Osteoblast (primary cell): ENCODE measurements around the gene KCND2. TPM values are rescaled to one million over a fixed set of nuclear protein-coding genes. Genes with fewer than 3 reads are reported as not detected.

Experiments
- DNase-seq: peaks from one replicate; pipeline ENCODE4 v3.0.0; 2011; ENCODE audit warnings: low spot score, mixed read lengths; ENCODE audit not compliant: insufficient read length; ENCODE audit errors: missing footprints
- H2AFZ ChIP-seq: 2 replicates; pipeline ENCODE4 v1.6.0; 2011; ENCODE audit warnings: mild to moderate bottlenecking, low read length
- H3K27ac ChIP-seq: 2 replicates; pipeline ENCODE4 v1.5.1; 2011; ENCODE audit warnings: mild to moderate bottlenecking, low read depth, low read length, moderate library complexity
- H3K27me3 ChIP-seq: 2 replicates; pipeline ENCODE4 v1.6.0; 2012; ENCODE audit warnings: mild to moderate bottlenecking, control low read depth, inconsistent platforms, low read length, moderate library complexity; ENCODE audit not compliant: insufficient read depth
- H3K36me3 ChIP-seq: 2 replicates; pipeline ENCODE4 v1.5.1; 2011; ENCODE audit warnings: mild to moderate bottlenecking, low read length, control low read depth, moderate library complexity; ENCODE audit not compliant: insufficient read depth
- H3K4me1 ChIP-seq: 2 replicates; pipeline ENCODE4 v1.5.1; 2011; ENCODE audit warnings: mild to moderate bottlenecking, low read length, control low read depth, moderate library complexity; ENCODE audit not compliant: insufficient read depth
- H3K4me2 ChIP-seq: 2 replicates; pipeline ENCODE4 v1.6.0; 2011; ENCODE audit warnings: mild to moderate bottlenecking, low read length; ENCODE audit not compliant: insufficient read depth
- H3K4me3 ChIP-seq: fragments of 200-600 bp; sonication (generic); 3 replicates; pipeline ENCODE4 v1.5.1; 2012; ENCODE audit warnings: mild to moderate bottlenecking, low read length, inconsistent platforms; ENCODE audit not compliant: insufficient read depth
- H3K79me2 ChIP-seq: 2 replicates; pipeline ENCODE4 v1.6.0; 2012; ENCODE audit warnings: mild to moderate bottlenecking, low read length, control low read depth, inconsistent platforms; ENCODE audit not compliant: insufficient read depth
- H3K9me3 ChIP-seq: 2 replicates; pipeline ENCODE4 v1.5.1; 2011; ENCODE audit warnings: low read depth, low read length, control low read depth
- H4K20me1 ChIP-seq: 2 replicates; pipeline ENCODE4 v1.6.0; 2012; ENCODE audit warnings: mild to moderate bottlenecking, low read length, control low read depth; ENCODE audit not compliant: insufficient read depth
- total RNA-seq: library from RNA; depleted of rRNA; stranded (reverse); fragments of >200 nt; gene quantifications from 2 replicates; pipeline ENCODE4 v1.2.3, GENCODE V29; 2012
- TF ChIP-seq, protein P1 (sequence below): IDR thresholded peaks from 2 replicates; pipeline ENCODE4 v1.5.1; 2011; ENCODE audit warnings: mild to moderate bottlenecking, low read depth, low read length, moderate library complexity; ENCODE audit errors: extremely low read depth

Gene KCND2
- total RNA-seq, 1 donor, result 6.5 TPM

GRCh38 chr7:120729245-120729644 lies 456.3 kb downstream of the KCND2 start:
- no peak overlapping the region for H2AFZ ChIP-seq
- H3K4me2 ChIP-seq, result no peak overlapping the region
- no peak for DNase-seq
- H3K4me3 ChIP-seq, result no peak overlapping the region
- H3K4me1 ChIP-seq, result no peaks in the 10 kb centered on the region
- H4K20me1 ChIP-seq, result no peaks in the 10 kb centered on the region
- H3K79me2 ChIP-seq, result no peaks in the 10 kb centered on the region
- H3K27me3 ChIP-seq, result no peaks in the 10 kb centered on the region
- H3K27ac ChIP-seq, result no peak overlapping the region
- TF ChIP-seq, protein P1, sequence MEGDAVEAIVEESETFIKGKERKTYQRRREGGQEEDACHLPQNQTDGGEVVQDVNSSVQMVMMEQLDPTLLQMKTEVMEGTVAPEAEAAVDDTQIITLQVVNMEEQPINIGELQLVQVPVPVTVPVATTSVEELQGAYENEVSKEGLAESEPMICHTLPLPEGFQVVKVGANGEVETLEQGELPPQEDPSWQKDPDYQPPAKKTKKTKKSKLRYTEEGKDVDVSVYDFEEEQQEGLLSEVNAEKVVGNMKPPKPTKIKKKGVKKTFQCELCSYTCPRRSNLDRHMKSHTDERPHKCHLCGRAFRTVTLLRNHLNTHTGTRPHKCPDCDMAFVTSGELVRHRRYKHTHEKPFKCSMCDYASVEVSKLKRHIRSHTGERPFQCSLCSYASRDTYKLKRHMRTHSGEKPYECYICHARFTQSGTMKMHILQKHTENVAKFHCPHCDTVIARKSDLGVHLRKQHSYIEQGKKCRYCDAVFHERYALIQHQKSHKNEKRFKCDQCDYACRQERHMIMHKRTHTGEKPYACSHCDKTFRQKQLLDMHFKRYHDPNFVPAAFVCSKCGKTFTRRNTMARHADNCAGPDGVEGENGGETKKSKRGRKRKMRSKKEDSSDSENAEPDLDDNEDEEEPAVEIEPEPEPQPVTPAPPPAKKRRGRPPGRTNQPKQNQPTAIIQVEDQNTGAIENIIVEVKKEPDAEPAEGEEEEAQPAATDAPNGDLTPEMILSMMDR, result no peak
- no peaks in the 10 kb centered on the region for H3K36me3 ChIP-seq
- H3K9me3 ChIP-seq, result no peaks in the 10 kb centered on the region

DNA sequence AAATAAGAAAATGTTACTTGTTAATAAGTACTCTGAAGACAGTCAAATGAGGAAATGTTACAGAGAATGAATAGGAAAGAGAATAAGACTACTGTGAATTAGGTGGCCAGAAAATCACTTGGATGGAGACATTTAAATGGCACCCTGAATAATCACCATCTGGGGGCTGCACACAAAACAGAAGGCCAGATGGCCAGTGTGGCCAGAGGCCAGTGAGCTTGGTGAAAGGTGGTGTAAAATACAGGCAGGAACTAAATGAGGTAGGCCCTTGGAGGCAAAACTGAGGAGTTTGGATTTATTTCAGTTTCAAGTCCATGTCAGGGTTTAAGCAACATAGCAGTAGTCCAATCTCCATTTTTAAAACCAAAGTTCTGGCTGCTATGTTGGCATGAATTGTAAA lies 458.3 kb downstream of the KCND2 start:
- DNase-seq, result no peak
- H4K20me1 ChIP-seq, result no peaks in the 10 kb centered on the region
- no peaks in the 10 kb centered on the region for H3K36me3 ChIP-seq
- H3K4me3 ChIP-seq, result no peak overlapping the region
- H3K9me3 ChIP-seq, result no peaks in the 10 kb centered on the region
- no peak overlapping the region for H3K27ac ChIP-seq
- H3K4me1 ChIP-seq, result no peaks in the 10 kb centered on the region
- no peaks in the 10 kb centered on the region for H3K27me3 ChIP-seq
- H3K4me2 ChIP-seq, result no peak overlapping the region
- no peak overlapping the region for H2AFZ ChIP-seq
- H3K79me2 ChIP-seq, result no peaks in the 10 kb centered on the region
- TF ChIP-seq, protein P1, result no peak

GRCh38 chr7:120732256-120732655 lies 459.3 kb downstream of the KCND2 start:
- no peaks in the 10 kb centered on the region for H4K20me1 ChIP-seq
- TF ChIP-seq, protein P1, result no peak
- no peak overlapping the region for H2AFZ ChIP-seq
- H3K27ac ChIP-seq, result no peak overlapping the region
- no peak overlapping the region for H3K4me3 ChIP-seq
- H3K79me2 ChIP-seq, result no peaks in the 10 kb centered on the region
- H3K4me1 ChIP-seq, result no peaks in the 10 kb centered on the region
- no peaks in the 10 kb centered on the region for H3K27me3 ChIP-seq
- no peak overlapping the region for H3K4me2 ChIP-seq
- DNase-seq, result no peak
- no peaks in the 10 kb centered on the region for H3K9me3 ChIP-seq
- no peaks in the 10 kb centered on the region for H3K36me3 ChIP-seq

- DNase-seq, result no peak
- Histone ChIP-seq H3K4me1 (no peaks in the 10 kb centered on the region), H2AFZ (no peak overlapping the region), H3K27ac (no peak overlapping the region), H3K27me3 (no peaks in the 10 kb centered on the region), H3K9me3 (no peaks in the 10 kb centered on the region), H3K4me3 (no peak overlapping the region), H3K4me2 (no peak overlapping the region), H4K20me1 (no peaks in the 10 kb centered on the region), H3K36me3 (no peaks in the 10 kb centered on the region), H3K79me2 (no peaks in the 10 kb centered on the region)
- TF ChIP-seq, protein P1, result no peak
Measured at GRCh38 chr7:120733143-120733542, 460.2 kb downstream of the KCND2 start.
